Keratinocyte (primary cell): ENCODE measurements around the gene CLEC18A.

Experiments
- CTCF ChIP-seq, 3 experiments: IDR thresholded peaks in 1 of 3; conservative IDR thresholded peaks in 1 of 3; optimal IDR thresholded peaks in 1 of 3; 2 replicates in 2 of 3; 3 replicates in 1 of 3; pipeline versions ENCODE3 to v1.5.1; 2011; ENCODE audit warnings: low read length in 3 of 3, mild to moderate bottlenecking in 3 of 3, moderate library complexity in 2 of 3, control low read depth in 1 of 3, inconsistent platforms in 1 of 3; ENCODE audit not compliant: insufficient read depth in 2 of 3; ENCODE audit errors: extremely low read depth in 1 of 3
- EZH2 ChIP-seq: IDR thresholded peaks from one replicate; pipeline ENCODE4 v1.6.1; 2012; ENCODE audit warnings: inconsistent platforms, mild to moderate bottlenecking, low read length, moderate library complexity

- no peak for TF ChIP-seq CTCF (optimal IDR thresholded peaks at IDR 0.05 in 1 of 3, IDR thresholded peaks at IDR 0.05 in 1 of 3, conservative IDR thresholded peaks at IDR 0.05 in 1 of 3; ENCODE audit: extremely low read depth in 1 of 3, insufficient read depth in 2 of 3, low read length in 3 of 3)
- no peak for TF ChIP-seq EZH2
Measured at GRCh38 chr16:69926241-69926640, 24.9 kb upstream of the CLEC18A start.
